CD4-positive, alpha-beta memory T cell (primary cell): ENCODE data around the gene MYO7B. TPM values are rescaled to one million over a fixed set of nuclear protein-coding genes. Genes with fewer than 3 reads are reported as not detected.

Source experiments
- CTCF ChIA-PET: fragments of 350-600 bp; sonication (Branson Sonifier 250); formaldehyde crosslinking; loops from one replicate; lab custom pipeline; 2021; ENCODE audit warnings: inconsistent platforms; ENCODE audit not compliant: partially characterized antibody; lab: Charles Lee
- POLR2A ChIA-PET: fragments of 350-600 bp; sonication (Branson Sonifier 250); formaldehyde crosslinking; loops from one replicate; lab custom pipeline; 2021; ENCODE audit not compliant: partially characterized antibody; lab: Charles Lee
- DNase-seq, 5 donors: peaks; one replicate each; pipeline versions ENCODE4 v3.0.0 to v3.0.0-alpha.2; 2020 to 2022; ENCODE audit warnings: mixed read lengths in 1 of 5
- H3K27ac ChIP-seq: one replicate; pipeline ENCODE4 v1.7.0; 2013; ENCODE audit warnings: low read depth, low read length
- H3K27me3 ChIP-seq: 2 replicates; pipeline ENCODE4 v1.7.0; 2013; ENCODE audit warnings: mild to moderate bottlenecking, low read length, moderate library complexity; ENCODE audit not compliant: insufficient read depth
- H3K36me3 ChIP-seq: 2 replicates; pipeline ENCODE4 v1.7.0; 2013; ENCODE audit warnings: mild to moderate bottlenecking, low read length, moderate library complexity; ENCODE audit not compliant: insufficient read depth
- H3K4me1 ChIP-seq: 2 replicates; pipeline ENCODE4 v1.7.0; 2013; ENCODE audit warnings: mild to moderate bottlenecking, low read length, moderate library complexity; ENCODE audit not compliant: insufficient read depth
- H3K4me3 ChIP-seq, 2 donors: one replicate each; pipeline ENCODE4 v1.7.0; 2013; ENCODE audit warnings: low read length in 2 of 2, mild to moderate bottlenecking in 1 of 2
- H3K9me3 ChIP-seq, 2 donors: one replicate each; pipeline ENCODE4 v1.7.0; 2013; ENCODE audit warnings: low read length in 2 of 2, control low read depth in 1 of 2; ENCODE audit not compliant: control insufficient read depth in 1 of 2
- H3K27ac Mint-ChIP-seq, 7 donors: one replicate each; pipeline ENCODE4 v1.8.0; 2020 to 2021; ENCODE audit warnings: mixed read lengths in 7 of 7, mild to moderate bottlenecking in 6 of 7, inconsistent platforms in 3 of 7, moderate library complexity in 3 of 7
- H3K27me3 Mint-ChIP-seq, 2 donors: one replicate each; pipeline ENCODE4 v1.8.0; 2020 to 2021; ENCODE audit warnings: mixed read lengths in 2 of 2
- H3K36me3 Mint-ChIP-seq, 2 donors: one replicate each; pipeline ENCODE4 v1.8.0; 2020 to 2021; ENCODE audit warnings: mixed read lengths in 2 of 2, inconsistent platforms in 1 of 2, mild to moderate bottlenecking in 1 of 2
- H3K4me1 Mint-ChIP-seq, 4 donors: one replicate each; pipeline ENCODE4 v1.8.0; 2020 to 2021; ENCODE audit warnings: mixed read lengths in 4 of 4, mild to moderate bottlenecking in 1 of 4
- H3K4me3 Mint-ChIP-seq, 8 donors: one replicate each; pipeline ENCODE4 v1.8.0; 2020 to 2021; ENCODE audit warnings: mixed read lengths in 8 of 8, mild to moderate bottlenecking in 7 of 8, moderate library complexity in 6 of 8, inconsistent platforms in 3 of 8
- H3K9me3 Mint-ChIP-seq, 8 donors: one replicate each; pipeline ENCODE4 v1.8.0; 2020 to 2021; ENCODE audit warnings: mixed read lengths in 8 of 8, mild to moderate bottlenecking in 5 of 8, inconsistent platforms in 3 of 8, moderate library complexity in 1 of 8
- intact Hi-C: fragments of 100-400 bp; cut with micrococcal nuclease; formaldehyde crosslinking; loops from one replicate; pipeline ENCODE4 v1.15.1; 2023
- polyA plus RNA-seq, 2 donors: library from polyadenylated mRNA; unstranded; fragments of 300-500 nt; fragmentation: Illumina TruSeq; gene quantifications; one replicate each; pipeline ENCODE4 v1.2.3, GENCODE V29; 2021
- total RNA-seq, 2 experiments: library from RNA; stranded (reverse); gene quantifications; one replicate each; pipeline ENCODE4 v1.2.3, GENCODE V29; 2021

MYO7B gene
- total and polyA plus RNA-seq, 4 experiments from 2014 or later, result not detected

DNA sequence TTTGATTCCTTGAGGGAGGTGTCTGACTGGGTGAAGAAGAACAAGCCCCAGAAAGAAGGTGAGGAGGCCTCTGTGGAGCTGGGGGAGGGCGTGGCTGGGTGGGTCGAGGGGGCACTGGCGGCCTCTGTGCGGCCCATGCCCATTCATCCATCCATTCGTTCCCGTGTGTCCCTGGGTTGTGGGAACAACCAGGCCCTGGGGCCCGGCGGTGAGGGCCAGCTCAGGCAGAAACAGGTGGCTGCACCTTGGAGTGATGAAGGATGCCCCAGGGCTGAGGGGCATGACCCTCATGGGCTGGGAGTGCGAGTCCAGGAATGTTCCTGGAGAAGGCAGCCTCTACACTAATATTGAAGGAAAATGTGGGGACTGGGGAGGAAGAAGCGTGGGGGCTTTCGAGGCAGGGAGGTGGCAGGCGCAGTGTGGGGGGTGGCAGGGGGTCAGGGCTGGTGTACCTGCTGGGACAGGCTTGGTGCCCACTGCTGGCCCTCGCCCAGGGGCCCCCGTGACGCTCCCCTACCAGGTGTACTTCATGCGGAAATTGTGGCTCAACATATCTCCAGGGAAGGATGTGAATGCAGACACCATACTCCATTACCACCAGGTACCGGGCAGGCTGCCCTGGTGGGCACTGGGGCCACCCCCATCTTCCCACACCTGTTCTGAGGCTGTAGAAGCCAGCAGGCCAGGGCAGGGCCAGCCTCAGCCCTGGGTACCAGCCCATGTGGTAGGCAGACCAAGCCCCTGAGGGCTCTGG is 99.3 kb downstream of the MYO7B start:
- Mint-ChIP-seq H3K27ac (peak overlapping the region in 1 of 7 donors; percentile 42), H3K9me3 (no peaks in the 10 kb centered on the region), H3K27me3 (no peaks in the 10 kb centered on the region), H3K4me3 (no peak overlapping the region), H3K36me3 (no peaks in the 10 kb centered on the region), H3K4me1 (peaks cover 9 to 52% (median 26%) of the 10 kb centered on the region in 4 donors)
- H3K36me3 ChIP-seq, result no peaks in the 10 kb centered on the region
- no peaks in the 10 kb centered on the region for H3K9me3 ChIP-seq
- intact Hi-C loops, result no loop called here
- ChIA-PET POLR2A (no interaction called here), CTCF (no interaction called here)
- peaks cover 48% of the 10 kb centered on the region for H3K4me1 ChIP-seq
- no peaks in the 10 kb centered on the region for H3K27me3 ChIP-seq
- H3K27ac ChIP-seq, result no peak overlapping the region
- H3K4me3 ChIP-seq, result no peak overlapping the region
- DNase-seq, result no peak

DNA sequence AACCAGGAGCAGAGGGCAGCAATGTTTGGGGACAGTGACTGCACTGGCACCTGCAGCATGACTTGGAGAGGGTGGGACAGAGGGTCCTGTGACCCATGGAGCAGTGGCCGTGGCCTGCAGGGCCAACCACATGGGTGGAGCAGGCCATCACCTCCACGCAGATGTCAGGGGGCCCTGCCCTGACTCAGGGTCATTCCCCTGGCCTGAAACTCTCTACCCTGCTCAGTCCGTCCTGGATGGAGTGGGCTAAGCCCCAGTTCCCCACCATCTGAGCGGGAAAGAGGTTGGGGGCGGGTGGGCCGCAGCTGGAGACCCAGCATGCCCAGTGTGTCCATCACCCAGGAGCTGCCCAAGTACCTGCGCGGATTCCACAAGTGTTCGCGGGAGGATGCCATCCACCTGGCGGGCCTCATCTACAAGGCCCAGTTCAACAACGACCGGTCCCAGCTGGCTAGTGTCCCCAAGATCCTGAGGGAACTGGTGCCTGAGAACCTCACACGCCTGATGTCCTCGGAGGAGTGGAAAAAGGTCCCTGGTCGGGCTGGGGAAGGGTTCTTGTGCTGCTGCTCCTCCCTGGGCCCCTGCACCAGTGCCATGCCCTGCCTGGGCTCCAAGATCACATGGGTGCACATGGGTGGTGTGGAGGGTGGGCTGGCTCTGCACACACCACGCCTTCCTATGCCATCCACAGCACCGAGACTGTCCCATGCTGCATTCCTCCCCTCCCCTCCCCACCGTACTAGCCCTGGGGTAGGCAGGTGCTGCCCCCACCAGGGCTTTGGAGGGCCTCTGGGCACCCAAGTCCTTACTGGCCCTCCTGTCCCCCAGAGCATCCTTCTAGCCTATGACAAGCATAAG is 100.1 kb downstream of the MYO7B start:
- intact Hi-C loops, result no loop called here
- Mint-ChIP-seq H3K4me3 (no peak overlapping the region), H3K36me3 (no peaks in the 10 kb centered on the region), H3K27me3 (no peaks in the 10 kb centered on the region), H3K4me1 (peaks cover 9 to 60% (median 31%) of the 10 kb centered on the region in 4 donors), H3K27ac (peak overlapping the region in 3 of 7 donors; percentile 6 to 42 (median 10)), H3K9me3 (no peaks in the 10 kb centered on the region)
- no peak for DNase-seq
- no peak overlapping the region for H3K27ac ChIP-seq
- H3K9me3 ChIP-seq, result no peaks in the 10 kb centered on the region
- H3K4me3 ChIP-seq, result no peak overlapping the region
- no peaks in the 10 kb centered on the region for H3K27me3 ChIP-seq
- ChIA-PET CTCF (no interaction called here), POLR2A (no interaction called here)
- H3K4me1 ChIP-seq, result peaks cover 56% of the 10 kb centered on the region
- H3K36me3 ChIP-seq, result no peaks in the 10 kb centered on the region

GRCh38 chr2:127636248-127637235 is 101.1 kb downstream of the MYO7B start:
- no peaks in the 10 kb centered on the region for H3K36me3 ChIP-seq
- Mint-ChIP-seq H3K36me3 (no peaks in the 10 kb centered on the region), H3K4me3 (peak overlapping the region in 2 of 8 donors; percentile 10 to 57), H3K27ac (peak overlapping the region in 6 of 7 donors; percentile 8 to 84 (median 52)), H3K4me1 (peaks cover 9 to 69% (median 36%) of the 10 kb centered on the region in 4 donors), H3K9me3 (no peaks in the 10 kb centered on the region), H3K27me3 (no peaks in the 10 kb centered on the region)
- no peak for DNase-seq
- no peaks in the 10 kb centered on the region for H3K27me3 ChIP-seq
- intact Hi-C loops, result no loop called here
- ChIA-PET POLR2A (interaction anchor here (0.7 kb wide), 1 partner anchor 110 kb away, joined by 4 read pairs; the partner anchor contains the start of gene IWS1), CTCF (interaction anchor here (6.2 kb wide), 1 partner anchor 15 kb away, joined by 69 read pairs; no protein-coding TSS in a partner anchor)
- H3K9me3 ChIP-seq, result no peaks in the 10 kb centered on the region
- H3K4me1 ChIP-seq, result peaks cover 66% of the 10 kb centered on the region
- no peak overlapping the region for H3K27ac ChIP-seq
- H3K4me3 ChIP-seq, result no peak overlapping the region

DNA sequence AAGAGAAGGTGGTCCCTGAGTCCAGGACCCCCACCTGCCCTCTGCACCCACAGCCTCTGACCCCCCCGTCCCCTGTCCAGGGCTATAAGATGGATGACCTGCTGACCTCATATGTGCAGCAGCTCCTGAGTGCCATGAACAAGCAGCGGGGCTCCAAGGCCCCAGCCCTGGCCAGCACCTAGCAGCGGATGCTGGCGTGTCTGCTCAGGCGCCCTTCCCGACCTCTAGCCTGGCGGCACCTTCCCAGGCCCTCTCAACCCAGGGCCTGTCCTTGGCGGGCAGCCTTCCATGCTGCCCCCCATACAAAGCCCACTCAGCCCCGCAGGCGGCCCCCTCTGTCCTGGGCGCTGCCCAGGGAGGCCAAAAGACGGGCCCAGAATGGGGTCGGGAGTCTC is 101.8 kb downstream of the MYO7B start:
- Histone ChIP-seq H3K36me3 (no peaks in the 10 kb centered on the region), H3K4me1 (peaks cover 71% of the 10 kb centered on the region), H3K27me3 (no peaks in the 10 kb centered on the region), H3K4me3 (no peak overlapping the region), H3K9me3 (no peaks in the 10 kb centered on the region), H3K27ac (peak overlapping the region; percentile 12)
- no peak for DNase-seq
- CTCF ChIA-PET, result interaction anchor here (6.2 kb wide), 1 partner anchor 14 kb away, joined by 69 read pairs; no protein-coding TSS in a partner anchor
- Mint-ChIP-seq H3K4me3 (peak overlapping the region in 1 of 8 donors; percentile 10), H3K36me3 (no peaks in the 10 kb centered on the region), H3K4me1 (peaks cover 10 to 72% (median 38%) of the 10 kb centered on the region in 4 donors), H3K27ac (peak overlapping the region in 2 of 7 donors; percentile 8 to 80), H3K27me3 (no peaks in the 10 kb centered on the region), H3K9me3 (no peaks in the 10 kb centered on the region)
- intact Hi-C loops, result no loop called here
- POLR2A ChIA-PET, result interaction anchor here (0.6 kb wide), 1 partner anchor 38 kb away, joined by 3 read pairs; no protein-coding TSS in a partner anchor

GRCh38 chr2:127637725-127638252 is 102.3 kb downstream of the MYO7B start:
- no peaks in the 10 kb centered on the region for H3K9me3 Mint-ChIP-seq
- Histone ChIP-seq H3K36me3 (no peaks in the 10 kb centered on the region), H3K4me3 (no peak overlapping the region), H3K4me1 (peaks cover 71% of the 10 kb centered on the region), H3K9me3 (no peaks in the 10 kb centered on the region), H3K27ac (peak overlapping the region; percentile 12), H3K27me3 (no peaks in the 10 kb centered on the region)
- ChIA-PET CTCF (interaction anchor here (6.2 kb wide), 1 partner anchor 14 kb away, joined by 69 read pairs; no protein-coding TSS in a partner anchor), POLR2A (interaction anchor here (0.6 kb wide), 1 partner anchor 39 kb away, joined by 3 read pairs; no protein-coding TSS in a partner anchor)
- H3K4me3 Mint-ChIP-seq, result peak overlapping the region; percentile 42 to 76 (median 64)
- H3K36me3 Mint-ChIP-seq, result no peaks in the 10 kb centered on the region
- H3K27me3 Mint-ChIP-seq, result no peaks in the 10 kb centered on the region
- H3K4me1 Mint-ChIP-seq, result peaks cover 11 to 73% (median 40%) of the 10 kb centered on the region in 4 donors
- intact Hi-C loops, result no loop called here
- DNase-seq, result no peak
- peak overlapping the region; percentile 68 to 91 (median 86) for H3K27ac Mint-ChIP-seq

DNA sequence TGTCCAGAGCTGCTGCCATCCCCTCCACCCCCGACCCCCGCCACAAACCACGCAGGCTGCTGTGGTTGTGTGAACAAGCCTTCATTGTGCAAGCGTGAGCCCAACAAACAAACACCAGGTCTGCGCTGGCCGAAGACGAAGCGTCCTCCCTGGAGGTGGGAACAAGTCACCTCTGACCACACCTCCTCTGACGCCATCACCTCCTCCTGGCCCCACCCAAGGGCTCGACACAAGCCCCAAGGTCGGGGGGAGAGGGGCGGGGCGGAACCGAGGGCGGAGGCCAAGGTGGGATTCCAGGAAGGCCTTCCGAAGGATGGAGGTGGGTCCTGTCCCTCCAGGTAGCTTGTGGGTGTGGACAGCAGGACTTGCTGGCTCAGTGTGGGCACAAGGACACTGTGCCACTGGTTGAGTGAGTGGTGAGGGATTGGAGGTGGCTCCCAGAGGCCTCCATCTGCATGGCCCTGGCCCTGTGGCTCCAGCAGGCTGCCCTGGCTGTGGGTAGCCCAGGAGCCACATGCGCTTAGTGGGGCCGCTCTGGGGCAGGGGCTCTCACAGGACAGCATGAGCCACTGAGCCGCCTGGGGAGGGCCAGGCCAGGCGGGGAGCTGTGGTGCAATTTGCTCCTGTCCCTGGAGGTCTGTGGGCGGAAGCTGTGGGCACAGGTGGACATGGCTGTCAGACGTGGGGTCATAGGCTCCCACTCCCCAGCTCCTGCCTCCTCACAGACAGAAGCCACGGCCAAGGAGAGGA is 103.1 kb downstream of the MYO7B start:
- no peaks in the 10 kb centered on the region for H3K9me3 Mint-ChIP-seq
- POLR2A ChIA-PET, result interaction anchor here (1.9 kb wide), 1 partner anchor 63 kb away, joined by 7 read pairs; the partner anchor contains the start of gene SFT2D3
- Histone ChIP-seq H3K27ac (no peak overlapping the region), H3K9me3 (no peaks in the 10 kb centered on the region), H3K36me3 (no peaks in the 10 kb centered on the region), H3K4me1 (peaks cover 66% of the 10 kb centered on the region), H3K27me3 (no peaks in the 10 kb centered on the region), H3K4me3 (no peak overlapping the region)
- peaks cover 11 to 71% (median 40%) of the 10 kb centered on the region in 4 donors for H3K4me1 Mint-ChIP-seq
- CTCF ChIA-PET, result interaction anchor here (0.7 to 6.2 kb wide), 2 partner anchors 13 to 47 kb away, joined by 3 to 69 read pairs; no protein-coding TSS in a partner anchor
- peak overlapping the region in 4 of 8 donors; percentile 45 to 76 (median 64) for H3K4me3 Mint-ChIP-seq
- DNase-seq, result no peak
- H3K27ac Mint-ChIP-seq, result peak overlapping the region; percentile 75 to 91 (median 82)
- intact Hi-C loops, result no loop called here
- H3K36me3 Mint-ChIP-seq, result no peaks in the 10 kb centered on the region
- H3K27me3 Mint-ChIP-seq, result no peaks in the 10 kb centered on the region
